SK-N-SH (cell line): ENCODE results near the gene ZCCHC7.
"Not testable (repeated sequence)": the region's sequence is repeated elsewhere in the genome, so short reads cannot be mapped to it uniquely, and the experiment has no call there.

Experiments
- CTCF ChIP-seq: fragments of 200-600 bp; sonication (generic); IDR thresholded peaks from 2 replicates; pipeline ENCODE4 v1.6.1; 2017; ENCODE audit warnings: antibody characterized with exemption, mild to moderate bottlenecking, moderate library complexity
- EP300 ChIP-seq, 2 experiments: IDR thresholded peaks; 2 replicates each; pipeline versions ENCODE4 v1.4.0 to v1.6.1; 2012; ENCODE audit warnings: borderline replicate concordance in 1 of 2, low read depth in 1 of 2, low read length in 1 of 2
- EZH2phosphoT487 ChIP-seq: fragments of 200-600 bp; sonication (generic); IDR thresholded peaks from 2 replicates; pipeline ENCODE4 v1.6.1; 2017; ENCODE audit warnings: low read depth, mixed run types, mild to moderate bottlenecking, antibody characterized with exemption, moderate library complexity, borderline replicate concordance
- FOXM1 ChIP-seq: IDR thresholded peaks from 2 replicates; pipeline ENCODE4 v1.4.0; 2012; ENCODE audit warnings: low read depth, mild to moderate bottlenecking
- GABPA ChIP-seq: IDR thresholded peaks from 2 replicates; pipeline ENCODE4 v1.4.0; 2012; ENCODE audit warnings: low read depth, mild to moderate bottlenecking
- MAX ChIP-seq: IDR thresholded peaks from 2 replicates; pipeline ENCODE4 v1.4.0; 2012; ENCODE audit warnings: low read depth
- NRF1 ChIP-seq: IDR thresholded peaks from 2 replicates; pipeline ENCODE4 v1.6.1; 2012; ENCODE audit warnings: low read depth, mild to moderate bottlenecking, low read length
- POLR2AphosphoS5 ChIP-seq: IDR thresholded peaks from 2 replicates; pipeline ENCODE4 v1.6.1; 2012; ENCODE audit warnings: low read depth, low read length
- RFX5 ChIP-seq: IDR thresholded peaks from 2 replicates; pipeline ENCODE4 v1.6.1; 2012; ENCODE audit warnings: mild to moderate bottlenecking, improper control_type of control experiment, low read length
- TAF1 ChIP-seq: IDR thresholded peaks from 2 replicates; pipeline ENCODE4 v1.6.1; 2012; ENCODE audit warnings: low read depth, mild to moderate bottlenecking, low read length, moderate library complexity, borderline replicate concordance
- TEAD4 ChIP-seq: IDR thresholded peaks from 2 replicates; pipeline ENCODE4 v1.4.0; 2012; ENCODE audit warnings: mild to moderate bottlenecking, borderline replicate concordance; ENCODE audit not compliant: insufficient read depth
- YY1 ChIP-seq: IDR thresholded peaks from 2 replicates; pipeline ENCODE4 v1.4.0; 2012; ENCODE audit warnings: low read depth, mild to moderate bottlenecking
- TF ChIP-seq, protein P1 (sequence below): fragments of 150-350 bp; IDR thresholded peaks from 2 replicates; pipeline ENCODE4 v1.6.1; 2017; ENCODE audit warnings: antibody characterized with exemption, low read length, low read depth, borderline replicate concordance

- TF ChIP-seq TAF1; GABPA; CTCF; RFX5; EZH2phosphoT487; POLR2AphosphoS5; TEAD4; NRF1; EP300 (IDR thresholded peaks at IDR 0.05; ENCODE audit: borderline replicate concordance in 1 of 2, low read depth in 1 of 2, low read length in 1 of 2); YY1; MAX; FOXM1: not testable (repeated sequence)
- TF ChIP-seq, protein P1, sequence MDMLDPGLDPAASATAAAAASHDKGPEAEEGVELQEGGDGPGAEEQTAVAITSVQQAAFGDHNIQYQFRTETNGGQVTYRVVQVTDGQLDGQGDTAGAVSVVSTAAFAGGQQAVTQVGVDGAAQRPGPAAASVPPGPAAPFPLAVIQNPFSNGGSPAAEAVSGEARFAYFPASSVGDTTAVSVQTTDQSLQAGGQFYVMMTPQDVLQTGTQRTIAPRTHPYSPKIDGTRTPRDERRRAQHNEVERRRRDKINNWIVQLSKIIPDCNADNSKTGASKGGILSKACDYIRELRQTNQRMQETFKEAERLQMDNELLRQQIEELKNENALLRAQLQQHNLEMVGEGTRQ = not testable (repeated sequence)
These were observed 27.6 kb upstream of the ZCCHC7 start for GRCh38 chr9:37092714-37093295.
